Cardiac fibroblast (primary cell): Measurements from ENCODE around the gene OPCML.

Source experiments
- DNase-seq, 2 donors: peaks; one replicate each; pipeline versions ENCODE4 v3.0.0 to v3.0.0-alpha.2; 2010; ENCODE audit warnings: low read depth in 2 of 2
- H3K4me3 ChIP-seq, 2 donors: replicated peaks in 1 of 2; 1 replicate in 1 of 2; 2 replicates in 1 of 2; pipeline ENCODE4 v1.5.1; 2011; ENCODE audit warnings: low read depth in 2 of 2, low read length in 2 of 2, mild to moderate bottlenecking in 2 of 2, moderate library complexity in 1 of 2
- CTCF ChIP-seq: IDR thresholded peaks from one replicate; pipeline ENCODE4 v1.5.1; 2011; ENCODE audit warnings: low read depth, mild to moderate bottlenecking, low read length, inconsistent platforms

OPCML gene

GRCh38 chr11:133501643-133502539, 30.4 kb downstream of the OPCML start:
- no peak for TF ChIP-seq CTCF
- no peak overlapping the region for H3K4me3 ChIP-seq
- DNase-seq = no peak

- no peak overlapping the region for H3K4me3 ChIP-seq
- DNase-seq = no peak
- TF ChIP-seq CTCF = no peak
Observed at GRCh38 chr11:133500936-133501335, 31.4 kb downstream of the OPCML start.

- no peak for DNase-seq
- no peak overlapping the region for H3K4me3 ChIP-seq
- TF ChIP-seq CTCF = no peak
Observed at GRCh38 chr11:133500435-133500834, 31.9 kb downstream of the OPCML start.

- no peak for TF ChIP-seq CTCF
- no peak overlapping the region for H3K4me3 ChIP-seq
- no peak for DNase-seq
Observed at GRCh38 chr11:133498969-133499368, 33.3 kb downstream of the OPCML start.

- DNase-seq = no peak
- no peak for TF ChIP-seq CTCF
- H3K4me3 ChIP-seq = no peak overlapping the region
Observed at GRCh38 chr11:133497477-133498140, 34.7 kb downstream of the OPCML start.

- no peak for TF ChIP-seq CTCF
- DNase-seq = no peak
- no peak overlapping the region for H3K4me3 ChIP-seq
Observed at GRCh38 chr11:133492895-133493294, 39.4 kb downstream of the OPCML start.
